AG09319 (cell line): Measurements from ENCODE around the gene EDNRA.

ENCODE experiments used
- DNase-seq: peaks from one replicate; pipeline ENCODE4 v3.0.0-alpha.2; 2010; ENCODE audit warnings: low read depth; ENCODE audit errors: extremely low read depth
- TF ChIP-seq, protein P1 (sequence below): IDR thresholded peaks from 2 replicates; pipeline ENCODE4 v1.5.1; 2011; ENCODE audit warnings: low read depth, mild to moderate bottlenecking, inconsistent platforms, low read length, moderate library complexity

EDNRA gene

DNA sequence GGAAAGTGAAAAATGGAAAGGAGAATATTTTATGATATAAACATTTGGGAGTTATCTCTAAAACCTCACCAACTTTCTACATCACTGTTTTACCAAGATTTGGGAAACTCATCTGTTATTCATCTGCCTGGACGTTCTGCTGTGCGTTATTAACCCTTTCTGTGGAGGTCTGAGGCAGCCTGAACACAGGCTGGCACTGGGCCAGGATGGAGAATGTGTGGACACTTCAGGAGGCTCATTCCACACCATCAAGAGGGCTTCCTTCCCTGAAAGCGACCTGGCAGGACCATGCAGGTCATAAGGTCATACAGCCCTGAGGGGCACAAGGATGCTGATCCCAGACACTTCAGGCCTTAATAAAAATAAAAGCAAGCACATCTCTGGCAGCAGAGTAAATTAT is 105.1 kb downstream of the EDNRA start:
- no peak for DNase-seq
- TF ChIP-seq, protein P1, sequence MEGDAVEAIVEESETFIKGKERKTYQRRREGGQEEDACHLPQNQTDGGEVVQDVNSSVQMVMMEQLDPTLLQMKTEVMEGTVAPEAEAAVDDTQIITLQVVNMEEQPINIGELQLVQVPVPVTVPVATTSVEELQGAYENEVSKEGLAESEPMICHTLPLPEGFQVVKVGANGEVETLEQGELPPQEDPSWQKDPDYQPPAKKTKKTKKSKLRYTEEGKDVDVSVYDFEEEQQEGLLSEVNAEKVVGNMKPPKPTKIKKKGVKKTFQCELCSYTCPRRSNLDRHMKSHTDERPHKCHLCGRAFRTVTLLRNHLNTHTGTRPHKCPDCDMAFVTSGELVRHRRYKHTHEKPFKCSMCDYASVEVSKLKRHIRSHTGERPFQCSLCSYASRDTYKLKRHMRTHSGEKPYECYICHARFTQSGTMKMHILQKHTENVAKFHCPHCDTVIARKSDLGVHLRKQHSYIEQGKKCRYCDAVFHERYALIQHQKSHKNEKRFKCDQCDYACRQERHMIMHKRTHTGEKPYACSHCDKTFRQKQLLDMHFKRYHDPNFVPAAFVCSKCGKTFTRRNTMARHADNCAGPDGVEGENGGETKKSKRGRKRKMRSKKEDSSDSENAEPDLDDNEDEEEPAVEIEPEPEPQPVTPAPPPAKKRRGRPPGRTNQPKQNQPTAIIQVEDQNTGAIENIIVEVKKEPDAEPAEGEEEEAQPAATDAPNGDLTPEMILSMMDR: no peak

DNA sequence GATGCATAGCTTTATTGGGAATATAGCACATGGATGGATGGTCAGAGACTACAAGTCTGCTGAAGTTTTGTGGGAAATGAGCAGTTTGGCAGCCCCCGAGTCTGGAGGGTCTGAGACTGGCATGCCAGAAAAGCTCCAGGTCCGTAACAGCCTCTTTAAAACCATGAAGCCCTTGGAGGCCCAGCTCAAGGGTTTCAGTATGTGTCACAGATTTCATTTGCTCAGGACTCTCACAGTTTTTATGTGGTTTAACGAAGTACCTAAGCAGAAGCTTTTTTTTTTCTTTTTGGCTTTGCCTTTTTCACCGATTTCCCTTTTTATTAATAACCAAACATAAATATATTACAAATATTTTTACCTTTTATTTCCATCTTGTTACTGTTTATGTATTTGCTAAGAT is 105.7 kb downstream of the EDNRA start:
- DNase-seq: no peak
- TF ChIP-seq, protein P1: no peak

- no peak for DNase-seq
- TF ChIP-seq, protein P1: no peak
These were observed 106.1 kb downstream of the EDNRA start for GRCh38 chr4:147587041-147587440.

GRCh38 chr4:147589586-147589985 is 108.7 kb downstream of the EDNRA start:
- no peak for DNase-seq
- TF ChIP-seq, protein P1: no peak

DNA sequence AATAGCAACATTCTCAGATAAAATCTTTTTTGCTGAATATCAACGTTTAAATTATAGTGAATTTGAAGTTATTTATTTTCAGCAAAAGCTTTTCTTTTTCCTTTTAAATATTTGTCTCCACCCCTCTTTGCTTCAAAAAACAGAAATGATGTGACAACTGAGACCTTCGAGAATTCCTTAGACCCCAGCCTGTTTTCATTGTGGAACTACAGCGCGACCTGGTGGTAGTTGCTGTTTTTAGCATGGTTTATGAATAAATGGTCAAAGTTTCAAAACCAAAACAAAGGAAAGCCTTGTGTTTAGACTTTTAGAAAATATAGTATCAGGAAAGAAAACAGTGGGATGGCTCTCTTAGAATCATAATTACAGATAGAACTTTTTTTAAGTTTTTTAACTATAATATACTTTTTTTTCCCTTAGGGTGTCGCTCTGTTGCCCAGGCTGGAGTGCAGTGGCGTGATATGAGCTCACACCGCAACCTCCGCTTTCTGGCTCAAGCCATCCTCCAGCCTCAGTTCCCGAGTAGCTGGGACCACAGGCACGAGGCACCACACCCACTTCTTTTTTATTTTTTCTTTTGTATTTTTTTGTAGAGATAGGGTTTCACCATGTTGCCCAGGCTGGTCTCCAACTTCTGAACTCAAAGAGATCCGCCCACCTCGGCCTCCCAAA is 109.5 kb downstream of the EDNRA start:
- TF ChIP-seq, protein P1: peak; percentile 80
- no peak for DNase-seq

DNA sequence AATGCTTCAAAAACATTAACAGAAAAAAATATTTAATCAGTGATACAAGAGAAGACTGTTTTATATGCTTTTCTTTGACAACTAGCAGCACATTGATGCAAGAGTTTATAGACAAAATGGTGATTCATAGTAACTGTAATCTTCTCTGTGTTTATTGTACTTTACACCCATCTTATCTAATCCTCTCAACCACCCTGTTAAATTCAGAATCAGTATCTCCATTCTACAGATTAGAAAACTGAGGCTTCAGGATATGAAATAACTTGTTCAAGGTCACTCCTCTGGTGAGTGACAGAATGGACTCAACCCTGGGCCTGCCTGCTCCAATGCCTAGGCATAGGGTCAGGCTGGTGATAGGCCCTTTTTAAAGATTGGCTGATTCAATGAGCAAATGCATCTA is 110.2 kb downstream of the EDNRA start:
- TF ChIP-seq, protein P1: no peak
- DNase-seq: no peak

- DNase-seq: no peak
- TF ChIP-seq, protein P1: no peak
These were observed 113.2 kb downstream of the EDNRA start for GRCh38 chr4:147594107-147594506.
